ENCODE results near the gene KLF4. TPM values are rescaled to one million over a fixed set of nuclear protein-coding genes. Genes with fewer than 3 reads are reported as not detected.

Gene KLF4
- total RNA-seq, 1 donor from 2014 or later, result 75.1 TPM

DNA sequence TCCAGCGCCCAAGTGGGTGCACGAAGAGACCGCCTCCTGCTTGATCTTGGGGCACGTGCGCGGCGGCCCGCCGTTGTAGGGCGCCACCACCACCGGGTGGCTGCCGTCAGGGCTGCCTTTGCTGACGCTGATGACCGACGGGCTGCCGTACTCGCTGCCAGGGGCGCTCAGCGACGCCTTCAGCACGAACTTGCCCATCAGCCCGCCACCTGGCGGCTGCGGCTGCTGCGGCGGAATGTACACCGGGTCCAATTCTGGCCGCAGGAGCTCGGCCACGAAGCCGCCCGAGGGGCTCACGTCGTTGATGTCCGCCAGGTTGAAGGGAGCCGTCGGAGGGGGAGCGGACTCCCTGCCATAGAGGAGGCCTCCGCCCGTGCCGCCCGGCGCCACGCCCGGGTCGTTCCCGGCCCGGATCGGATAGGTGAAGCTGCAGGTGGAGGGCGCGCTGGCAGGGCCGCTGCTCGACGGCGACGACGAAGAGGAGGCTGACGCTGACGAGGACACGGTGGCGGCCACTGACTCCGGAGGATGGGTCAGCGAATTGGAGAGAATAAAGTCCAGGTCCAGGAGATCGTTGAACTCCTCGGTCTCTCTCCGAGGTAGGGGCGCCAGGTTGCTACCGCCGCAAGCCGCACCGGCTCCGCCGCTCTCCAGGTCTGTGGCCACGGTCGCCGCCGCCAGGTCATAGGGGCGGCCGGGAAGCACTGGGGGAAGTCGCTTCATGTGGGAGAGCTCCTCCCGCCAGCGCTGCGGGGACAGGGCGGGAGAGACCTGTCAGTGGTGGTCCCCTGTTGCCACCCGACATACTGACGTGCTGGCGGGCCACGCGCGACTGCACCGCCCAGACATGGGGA, 1.8 kb downstream of the KLF4 start:
- DNase-seq, result peak; percentile 22

DNA sequence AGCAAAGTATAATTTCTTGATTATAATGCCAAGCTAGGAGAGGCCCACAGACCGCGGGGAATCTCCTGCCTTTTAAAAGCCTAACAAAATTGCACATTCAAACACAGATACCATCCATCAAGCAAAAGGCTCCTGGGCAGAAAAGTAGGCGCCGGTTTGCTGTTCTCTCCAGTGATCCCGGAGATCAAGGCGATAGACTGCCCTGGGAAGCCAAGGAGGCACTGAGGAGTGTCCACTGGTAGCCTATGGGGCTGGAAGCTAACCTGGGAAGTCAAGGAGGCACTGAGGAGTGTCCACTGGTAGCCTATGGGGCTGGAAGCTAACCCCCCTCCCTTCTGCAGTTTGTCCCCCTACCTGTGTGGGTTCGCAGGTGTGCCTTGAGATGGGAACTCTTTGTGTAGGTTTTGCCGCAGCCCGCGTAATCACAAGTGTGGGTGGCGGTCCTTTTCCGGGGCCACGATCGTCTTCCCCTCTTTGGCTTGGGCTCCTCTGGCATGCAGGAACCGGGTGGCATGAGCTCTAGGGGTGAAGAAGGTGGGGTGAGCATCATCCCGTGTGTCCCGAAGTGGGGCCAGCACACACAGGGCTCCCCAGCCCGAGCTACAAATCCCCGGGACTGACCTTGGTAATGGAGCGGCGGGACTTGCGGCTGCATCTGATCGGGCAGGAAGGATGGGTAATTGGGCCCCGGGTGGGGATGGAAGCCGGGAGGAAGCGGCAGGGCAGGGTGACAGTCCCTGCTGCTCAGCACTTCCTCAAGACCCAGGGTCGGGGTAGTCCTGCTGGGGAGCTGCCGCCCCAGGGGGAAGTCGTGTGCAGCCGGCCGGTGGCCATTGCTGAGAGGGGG, 2.7 kb downstream of the KLF4 start:
- no peak for DNase-seq

GRCh38 chr9:107485458-107486043, 4.0 kb downstream of the KLF4 start:
- no peak for DNase-seq

- peak; percentile 88 for DNase-seq
Measured at GRCh38 chr9:107484117-107484723, 5.3 kb downstream of the KLF4 start.

GRCh38 chr9:107483666-107484065, 5.9 kb downstream of the KLF4 start:
- DNase-seq, result no peak

- peak; percentile 27 for DNase-seq
Measured at GRCh38 chr9:107481035-107481434, 8.5 kb downstream of the KLF4 start.

- DNase-seq, result no peak
Measured at GRCh38 chr9:107480386-107480789, 9.2 kb downstream of the KLF4 start.

DNA sequence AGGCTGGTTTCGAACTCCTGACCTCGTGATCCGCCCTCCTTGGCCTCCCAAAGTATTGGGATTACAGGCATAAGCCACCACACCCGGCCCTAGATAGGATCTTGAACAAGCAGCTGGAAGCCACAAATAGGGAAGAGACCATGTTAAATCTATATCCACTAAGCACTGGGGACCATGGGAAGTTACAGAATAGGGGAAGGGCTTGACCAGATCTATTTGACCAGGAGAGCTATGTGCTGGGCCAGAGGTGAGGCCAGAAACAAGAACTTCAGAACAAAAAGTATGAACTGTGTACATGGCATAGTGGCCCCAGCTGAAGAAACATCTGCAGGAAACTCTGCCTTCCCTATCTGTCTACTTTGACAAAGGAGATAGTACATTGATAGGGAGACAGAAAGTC, 10.8 kb downstream of the KLF4 start:
- no peak for DNase-seq

- no peak for DNase-seq
Measured at GRCh38 chr9:107474124-107474523, 15.4 kb downstream of the KLF4 start.

- DNase-seq, result no peak
Measured at GRCh38 chr9:107472581-107473340, 16.8 kb downstream of the KLF4 start.

GRCh38 chr9:107471552-107471951, 18.0 kb downstream of the KLF4 start:
- DNase-seq, result no peak

DNA sequence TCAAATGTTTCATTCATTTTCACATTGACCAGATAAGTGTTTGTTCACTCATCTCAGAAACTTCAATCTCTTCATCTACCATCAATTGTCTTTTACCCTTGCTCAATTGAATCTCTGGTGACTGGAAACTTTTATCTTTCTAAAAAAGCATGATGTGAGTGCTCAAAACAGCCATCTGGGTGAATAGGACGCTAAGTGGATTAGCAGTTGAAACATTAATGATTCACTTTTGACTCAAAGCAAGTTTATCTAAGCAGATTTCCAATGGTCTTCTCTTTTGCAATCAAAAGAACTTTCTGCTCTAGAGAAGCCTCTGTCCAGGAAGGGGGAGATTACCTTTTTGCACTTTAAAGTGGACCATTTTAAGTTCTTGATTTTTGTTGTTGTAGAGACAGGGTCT, 22.2 kb downstream of the KLF4 start:
- DNase-seq, result no peak

- peak; percentile 22 for DNase-seq
Measured at GRCh38 chr9:107466826-107467225, 22.7 kb downstream of the KLF4 start.

DNA sequence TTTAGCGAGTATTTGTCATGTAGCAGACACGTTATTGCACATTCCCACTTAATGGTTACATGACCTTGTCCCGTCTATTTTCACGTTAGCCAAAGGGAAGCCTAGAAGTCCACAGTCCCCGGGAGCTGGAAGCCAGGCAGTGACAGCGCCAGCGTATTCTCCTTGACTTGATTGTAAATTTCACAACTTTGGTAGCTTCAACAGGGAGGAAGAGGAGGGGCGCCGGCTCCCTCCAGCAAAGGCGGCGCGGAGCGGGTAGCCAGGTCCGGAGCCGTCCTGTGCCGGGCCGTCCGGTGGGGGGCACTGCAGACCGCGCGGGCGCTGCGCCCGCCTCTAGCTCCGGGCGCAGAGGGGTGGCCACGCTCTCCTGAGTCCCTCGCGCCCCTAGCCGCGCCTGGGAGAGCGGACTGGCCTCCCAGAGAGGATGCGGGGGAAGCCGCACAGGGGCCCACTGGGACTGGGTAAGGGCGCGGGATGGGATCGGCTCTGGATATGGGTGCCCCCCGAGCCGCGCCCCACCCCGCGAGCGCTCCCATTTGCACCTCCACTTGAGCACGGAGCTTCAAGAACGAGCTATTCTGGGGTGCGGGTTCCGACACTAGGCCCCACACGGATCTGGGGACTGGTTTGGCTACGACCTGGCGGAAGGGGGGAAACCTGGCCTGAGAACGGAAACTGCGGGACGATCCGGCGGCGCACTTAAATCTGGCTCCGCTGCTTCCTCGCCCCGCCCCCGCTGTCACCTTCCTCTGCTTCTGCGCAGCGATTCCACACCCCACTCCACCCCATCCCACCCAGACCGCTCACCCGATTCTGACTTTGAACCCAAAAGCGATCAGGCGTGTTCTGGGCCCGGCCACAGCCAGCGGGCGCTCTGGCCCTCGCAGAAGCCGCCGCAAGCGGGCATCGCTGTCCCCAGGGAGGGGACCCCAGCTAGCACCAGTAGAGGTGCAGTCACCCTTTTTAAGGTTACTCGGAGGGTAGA, 23.8 kb downstream of the KLF4 start:
- DNase-seq, result peak; percentile 33

DNA sequence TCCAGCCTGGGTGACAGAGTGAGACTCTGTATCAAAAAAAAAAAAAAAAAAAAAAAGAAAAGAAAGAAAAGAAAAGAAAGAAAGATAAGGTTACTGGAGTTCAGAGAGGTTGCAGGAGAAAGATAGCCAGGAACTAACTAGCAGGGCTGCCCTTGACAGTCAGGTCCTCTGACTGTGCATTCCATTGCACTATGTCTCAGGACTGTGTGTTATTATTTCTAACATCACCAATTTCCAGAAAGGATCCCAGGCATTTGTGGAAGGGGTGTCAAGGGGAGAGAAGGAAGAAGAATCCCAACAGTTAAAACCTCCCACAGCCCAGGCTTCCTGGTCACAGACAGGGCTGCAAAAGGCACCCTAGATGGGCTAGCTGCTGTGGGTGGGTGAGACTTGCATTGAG, 25.1 kb downstream of the KLF4 start:
- DNase-seq, result no peak

DNA sequence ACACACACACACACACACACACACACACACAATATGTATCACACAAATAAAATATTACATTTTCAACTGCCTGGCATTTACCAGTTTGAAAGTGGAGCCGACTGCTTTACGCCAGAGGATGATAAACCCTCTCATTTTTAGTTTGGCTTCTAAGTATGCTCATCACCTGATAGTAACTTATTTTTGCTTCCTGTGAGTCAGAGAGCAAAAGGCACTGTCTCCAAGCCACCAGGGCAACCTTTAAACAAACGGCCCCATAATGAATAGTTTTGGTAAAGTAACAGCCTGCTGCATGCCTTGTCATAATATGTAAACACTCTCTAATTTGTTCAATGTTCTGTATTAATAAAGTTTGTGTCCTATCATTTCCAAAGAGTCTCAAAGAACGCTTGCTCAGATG, 26.9 kb downstream of the KLF4 start:
- no peak for DNase-seq

GRCh38 chr9:107460153-107461023, 29.2 kb downstream of the KLF4 start:
- DNase-seq, result no peak

- no peak for DNase-seq
Measured at GRCh38 chr9:107455425-107456135, 34.0 kb downstream of the KLF4 start.

- DNase-seq, result no peak
Measured at GRCh38 chr9:107453479-107453878, 36.1 kb downstream of the KLF4 start.

Data from skin of body (tissue), 2 donors.